Activated CD8-positive, alpha-beta T cell treated with anti-CD3 and anti-CD28 coated beads for 36 hours (primary cell): Measurements from ENCODE around the gene ADPRS. TPM values are rescaled to one million over a fixed set of nuclear protein-coding genes. Genes with fewer than 3 reads are reported as not detected.

Experiments
- ATAC-seq: fragments of 200-7000 bp; cut with Tn5 transposase; one replicate; pipeline ENCODE4 v1.10.0; 2021; ENCODE audit warnings: mild to moderate bottlenecking, moderate library complexity
- CTCF ChIA-PET: fragments of 350-600 bp; sonication (Branson Sonifier 250); formaldehyde crosslinking; loops from one replicate; lab custom pipeline; 2021; ENCODE audit warnings: antibody characterized with exemption; lab: Charles Lee
- POLR2A ChIA-PET: fragments of 350-600 bp; sonication (Branson Sonifier 250); formaldehyde crosslinking; loops from one replicate; lab custom pipeline; 2021; ENCODE audit warnings: antibody characterized with exemption; lab: Charles Lee
- DNase-seq: peaks from one replicate; pipeline ENCODE4 v3.0.0-alpha.2; 2020
- H3K27ac Mint-ChIP-seq: one replicate; pipeline ENCODE4 v1.8.0; 2021; ENCODE audit warnings: mild to moderate bottlenecking, mixed read lengths
- H3K27me3 Mint-ChIP-seq: one replicate; pipeline ENCODE4 v1.8.0; 2021; ENCODE audit warnings: mixed read lengths
- H3K36me3 Mint-ChIP-seq: one replicate; pipeline ENCODE4 v1.8.0; 2021; ENCODE audit warnings: low read depth, mixed read lengths
- H3K4me1 Mint-ChIP-seq: one replicate; pipeline ENCODE4 v1.8.0; 2021; ENCODE audit warnings: low read depth, mixed read lengths
- H3K4me3 Mint-ChIP-seq: one replicate; pipeline ENCODE4 v1.8.0; 2021; ENCODE audit warnings: mild to moderate bottlenecking, moderate library complexity, mixed read lengths
- H3K9me3 Mint-ChIP-seq: one replicate; pipeline ENCODE4 v1.8.0; 2021; ENCODE audit warnings: mixed read lengths
- intact Hi-C: fragments of 100-400 bp; cut with micrococcal nuclease; formaldehyde crosslinking; loops from one replicate; pipeline ENCODE4 v1.10.0; 2022
- total RNA-seq, 2 experiments: library from RNA; stranded (reverse); gene quantifications; one replicate each; pipeline ENCODE4 v1.2.3, GENCODE V29; 2021
- TF ChIP-seq, protein P1 (sequence below): fragments of 200-600 bp; IDR thresholded peaks from one replicate; pipeline ENCODE4 v1.8.0; 2022; ENCODE audit warnings: antibody characterized with exemption, mild to moderate bottlenecking

The ADPRS gene
- total RNA-seq, 2 experiments from 2014 or later = 52.7 to 54.9 TPM

- H3K4me3 Mint-ChIP-seq = no peak overlapping the region
- H3K9me3 Mint-ChIP-seq = no peaks in the 10 kb centered on the region
- POLR2A ChIA-PET = no interaction called here
- no peaks in the 10 kb centered on the region for H3K27me3 Mint-ChIP-seq
- no peak for DNase-seq
- H3K4me1 Mint-ChIP-seq = peaks cover 6% of the 10 kb centered on the region
- H3K36me3 Mint-ChIP-seq = peaks cover 4% of the 10 kb centered on the region
- intact Hi-C loops = loop anchor here (10.0 kb wide), 1 partner anchor 187 kb away; no protein-coding TSS in a partner anchor
- CTCF ChIA-PET = interaction anchor here (1.2 to 6.9 kb wide), 6 partner anchors 20 to 90 kb away, joined by 3 to 71 read pairs (median 4); partner anchors contain the start of gene TRAPPC3
- ATAC-seq = no peak
- TF ChIP-seq, protein P1, sequence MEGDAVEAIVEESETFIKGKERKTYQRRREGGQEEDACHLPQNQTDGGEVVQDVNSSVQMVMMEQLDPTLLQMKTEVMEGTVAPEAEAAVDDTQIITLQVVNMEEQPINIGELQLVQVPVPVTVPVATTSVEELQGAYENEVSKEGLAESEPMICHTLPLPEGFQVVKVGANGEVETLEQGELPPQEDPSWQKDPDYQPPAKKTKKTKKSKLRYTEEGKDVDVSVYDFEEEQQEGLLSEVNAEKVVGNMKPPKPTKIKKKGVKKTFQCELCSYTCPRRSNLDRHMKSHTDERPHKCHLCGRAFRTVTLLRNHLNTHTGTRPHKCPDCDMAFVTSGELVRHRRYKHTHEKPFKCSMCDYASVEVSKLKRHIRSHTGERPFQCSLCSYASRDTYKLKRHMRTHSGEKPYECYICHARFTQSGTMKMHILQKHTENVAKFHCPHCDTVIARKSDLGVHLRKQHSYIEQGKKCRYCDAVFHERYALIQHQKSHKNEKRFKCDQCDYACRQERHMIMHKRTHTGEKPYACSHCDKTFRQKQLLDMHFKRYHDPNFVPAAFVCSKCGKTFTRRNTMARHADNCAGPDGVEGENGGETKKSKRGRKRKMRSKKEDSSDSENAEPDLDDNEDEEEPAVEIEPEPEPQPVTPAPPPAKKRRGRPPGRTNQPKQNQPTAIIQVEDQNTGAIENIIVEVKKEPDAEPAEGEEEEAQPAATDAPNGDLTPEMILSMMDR = no peak
- no peak overlapping the region for H3K27ac Mint-ChIP-seq
Observed at GRCh38 chr1:36097693-36098585, 9.2 kb downstream of the ADPRS start.

GRCh38 chr1:36098650-36099365 is 10.1 kb downstream of the ADPRS start:
- TF ChIP-seq, protein P1 = no peak
- no peak for DNase-seq
- Mint-ChIP-seq H3K4me1 (peaks cover 6% of the 10 kb centered on the region), H3K36me3 (peaks cover under 1% of the 10 kb centered on the region), H3K9me3 (no peaks in the 10 kb centered on the region), H3K27ac (no peak overlapping the region), H3K4me3 (no peak overlapping the region), H3K27me3 (no peaks in the 10 kb centered on the region)
- ChIA-PET CTCF (interaction anchor here (2.7 to 6.9 kb wide), 2 partner anchors 35 to 51 kb away, joined by 12 to 71 read pairs; partner anchors contain the start of gene TRAPPC3), POLR2A (no interaction called here)
- no peak for ATAC-seq
- intact Hi-C loops = loop anchor here (10.0 kb wide), 1 partner anchor 186 kb away; no protein-coding TSS in a partner anchor

DNA sequence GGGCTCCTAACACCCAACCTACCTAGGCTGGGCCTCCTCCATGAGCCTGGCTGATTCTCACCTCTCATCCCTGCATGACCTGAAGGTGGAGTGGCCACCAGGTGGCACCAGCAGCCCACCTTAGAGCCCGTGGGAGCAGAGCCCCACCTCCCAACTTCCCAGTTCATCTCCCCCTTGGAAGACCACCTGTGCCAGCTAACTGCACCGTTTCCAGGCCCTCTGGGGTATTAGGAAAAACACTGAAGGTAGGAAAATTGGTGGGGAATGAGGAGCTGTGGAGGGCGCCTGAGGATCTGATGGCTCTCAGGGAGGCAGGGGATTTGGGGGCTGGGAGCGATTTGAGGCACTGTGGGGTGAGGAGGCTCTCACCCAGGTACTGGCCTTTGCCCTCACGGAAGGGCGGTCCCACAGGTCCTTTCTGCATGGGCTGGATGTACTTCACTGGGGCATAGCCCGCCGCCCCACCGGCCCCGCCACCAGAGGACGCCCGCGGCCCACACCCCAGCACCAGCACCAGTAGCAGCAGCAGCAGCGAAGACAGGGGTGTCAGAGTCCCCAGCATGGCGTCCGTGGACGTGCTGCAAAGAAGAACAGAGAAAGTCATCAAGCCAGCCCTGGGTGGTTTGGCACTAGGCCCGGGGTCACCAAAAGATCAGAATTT is 11.1 kb downstream of the ADPRS start:
- TF ChIP-seq, protein P1 = peak; percentile 93
- intact Hi-C loops = loop anchor here (2.0 to 10.0 kb wide), 2 partner anchors 35 to 185 kb away; no protein-coding TSS in a partner anchor
- no peak overlapping the region for H3K27ac Mint-ChIP-seq
- POLR2A ChIA-PET = interaction anchor here (1.8 kb wide), 1 partner anchor 35 kb away, joined by 8 read pairs; no protein-coding TSS in a partner anchor
- CTCF ChIA-PET = interaction anchor here (0.6 to 4.8 kb wide), 21 partner anchors 10 to 222 kb away, joined by 3 to 86 read pairs (median 4); partner anchors contain the start of gene TRAPPC3
- DNase-seq (peak; percentile 86), ATAC-seq (peak; percentile 92)
- no peaks in the 10 kb centered on the region for H3K9me3 Mint-ChIP-seq
- no peak overlapping the region for H3K4me3 Mint-ChIP-seq
- no peaks in the 10 kb centered on the region for H3K36me3 Mint-ChIP-seq
- no peaks in the 10 kb centered on the region for H3K27me3 Mint-ChIP-seq
- peaks cover 6% of the 10 kb centered on the region for H3K4me1 Mint-ChIP-seq

GRCh38 chr1:36100376-36100775 is 11.7 kb downstream of the ADPRS start:
- ChIA-PET CTCF (interaction anchor here (0.6 to 4.8 kb wide), 22 partner anchors 9 to 222 kb away, joined by 3 to 86 read pairs (median 4); partner anchors contain the start of gene TRAPPC3), POLR2A (interaction anchor here (1.8 kb wide), 1 partner anchor 34 kb away, joined by 8 read pairs; no protein-coding TSS in a partner anchor)
- ATAC-seq = no peak
- Mint-ChIP-seq H3K4me1 (peaks cover 6% of the 10 kb centered on the region), H3K36me3 (no peaks in the 10 kb centered on the region), H3K27me3 (no peaks in the 10 kb centered on the region), H3K27ac (no peak overlapping the region), H3K9me3 (no peaks in the 10 kb centered on the region), H3K4me3 (no peak overlapping the region)
- TF ChIP-seq, protein P1 = no peak
- intact Hi-C loops = loop anchor here (2.0 kb wide), 1 partner anchor 34 kb away; no protein-coding TSS in a partner anchor
- DNase-seq = no peak
